NCI-H526 (cell line): Measurements from ENCODE around the gene CYP2A6.
"Not testable (repeated sequence)": the region's sequence is repeated elsewhere in the genome, so short reads cannot be mapped to it uniquely, and the experiment has no call there.

Source experiments
- DNase-seq, 2 experiments: peaks; one replicate each; lab custom pipeline; 2025; lab: John Stamatoyannopoulos, UW

The CYP2A6 gene

GRCh38 chr19:40850277-40850676 lies at the start of gene CYP2A6:
TSS of gene CYP2A6 (minus strand) at chr19:40850447. CDS start at chr19:40850426, 21 bp downstream.
- not testable (repeated sequence) for DNase-seq

GRCh38 chr19:40899964-40900363 lies 49.7 kb upstream of the CYP2A6 start:
- DNase-seq: not testable (repeated sequence)

- not testable (repeated sequence) for DNase-seq
These were observed 46.9 kb upstream of the CYP2A6 start for GRCh38 chr19:40896843-40897789.

- DNase-seq: no peak
These were observed 46.2 kb upstream of the CYP2A6 start for GRCh38 chr19:40896418-40896796.

- DNase-seq: no peak
These were observed 42.9 kb upstream of the CYP2A6 start for GRCh38 chr19:40893112-40893511.

GRCh38 chr19:40889366-40889765 lies 39.1 kb upstream of the CYP2A6 start:
- DNase-seq: no peak

- DNase-seq: no peak
These were observed 37.9 kb upstream of the CYP2A6 start for GRCh38 chr19:40888191-40888590.

GRCh38 chr19:40884187-40884931 lies 34.1 kb upstream of the CYP2A6 start:
- DNase-seq: not testable (repeated sequence)

- DNase-seq: not testable (repeated sequence)
These were observed 31.8 kb upstream of the CYP2A6 start, which contains the start of gene CYP2A7 for GRCh38 chr19:40882062-40882461. TSS of gene CYP2A7 (minus strand) at chr19:40882231. CDS start at chr19:40882210, 21 bp downstream.

- not testable (repeated sequence) for DNase-seq
These were observed 29.1 kb upstream of the CYP2A6 start for GRCh38 chr19:40879349-40879748.

- peak in 1 of 2 experiments; percentile 4 for DNase-seq
These were observed 25.3 kb upstream of the CYP2A6 start for GRCh38 chr19:40875526-40875951.

- not testable (repeated sequence) for DNase-seq
These were observed 24.6 kb upstream of the CYP2A6 start for GRCh38 chr19:40874874-40875273.

GRCh38 chr19:40873873-40874272 lies 23.6 kb upstream of the CYP2A6 start:
- not testable (repeated sequence) for DNase-seq

- no peak for DNase-seq
These were observed 22.0 kb upstream of the CYP2A6 start for GRCh38 chr19:40872209-40872608.

GRCh38 chr19:40867701-40868100 lies 17.5 kb upstream of the CYP2A6 start:
- no peak for DNase-seq

- DNase-seq: not testable (repeated sequence)
These were observed 14.7 kb upstream of the CYP2A6 start for GRCh38 chr19:40864739-40865496.

- DNase-seq: no peak
These were observed 12.5 kb upstream of the CYP2A6 start for GRCh38 chr19:40862785-40863184.

- no peak for DNase-seq
These were observed 12.1 kb upstream of the CYP2A6 start for GRCh38 chr19:40862333-40862732.

- DNase-seq: no peak
These were observed 7.9 kb upstream of the CYP2A6 start for GRCh38 chr19:40858109-40858508.

GRCh38 chr19:40852467-40853152 lies 2.4 kb upstream of the CYP2A6 start:
- DNase-seq: not testable (repeated sequence)

- peak; percentile 21 to 55 for DNase-seq
These were observed 3.5 kb downstream of the CYP2A6 start for GRCh38 chr19:40846722-40847121.
